ENCODE measurements around the gene SPEN. TPM values are rescaled to one million over a fixed set of nuclear protein-coding genes. Genes with fewer than 3 reads are reported as not detected.
"Not testable (repeated sequence)": the region's sequence is repeated elsewhere in the genome, so short reads cannot be mapped to it uniquely, and the experiment has no call there.

The SPEN gene
- total and polyA plus RNA-seq, 2 experiments from 2014 or later = 25.8 to 31.6 TPM

DNA sequence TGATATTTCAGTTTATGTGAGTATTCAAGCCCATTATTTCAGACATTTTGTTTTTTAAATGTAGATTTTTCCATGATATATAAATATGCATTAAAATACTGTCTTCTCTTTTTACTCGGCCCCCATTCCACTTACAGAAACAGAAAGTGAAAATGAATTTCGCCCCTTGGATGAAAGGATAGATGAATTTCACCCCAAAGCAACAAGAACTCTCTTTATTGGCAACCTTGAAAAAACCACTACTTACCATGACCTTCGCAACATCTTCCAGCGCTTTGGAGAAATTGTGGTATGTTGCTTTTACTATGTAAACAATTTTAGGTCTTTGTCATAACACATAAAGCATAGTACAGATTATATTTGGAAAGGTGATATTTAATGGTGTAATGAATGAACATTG is 68.5 kb downstream of the SPEN start:
- Histone ChIP-seq H3K9me3 (ENCODE audit: low read depth) (no peaks in the 10 kb centered on the region), H3K27me3 (no peaks in the 10 kb centered on the region), H3K4me1 (ENCODE audit: low read depth) (no peaks in the 10 kb centered on the region), H3K4me3 (no peak overlapping the region), H3K27ac (peak overlapping the region; percentile 19), H3K36me3 (peaks cover 38% of the 10 kb centered on the region)
- no peak for TF ChIP-seq CTCF (IDR thresholded peaks at IDR 0.05; ENCODE audit: low read depth, low read length)
- DNase-seq (ENCODE audit: low read depth in 1 of 2, low spot score in 1 of 2) = no peak

DNA sequence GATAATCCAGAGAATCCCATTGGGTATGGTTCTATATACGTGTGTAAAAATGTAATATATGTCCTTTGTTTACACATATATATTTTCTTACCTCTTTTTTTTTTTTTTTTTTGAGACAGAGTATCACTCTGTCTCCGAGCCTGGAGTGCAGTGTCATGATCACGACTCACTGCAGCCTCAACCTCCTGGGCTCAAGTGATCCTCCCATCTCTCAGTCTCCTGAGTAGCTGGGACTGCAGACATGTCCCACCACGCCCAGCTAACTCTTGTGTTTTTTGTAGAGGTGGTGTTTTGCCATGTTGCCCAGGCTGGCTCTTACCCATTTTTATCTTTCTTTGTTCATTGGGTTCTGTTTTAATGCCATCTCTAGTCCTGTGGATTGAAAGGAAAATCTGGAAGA is 68.9 kb downstream of the SPEN start:
- no peaks in the 10 kb centered on the region for H3K4me1 ChIP-seq (ENCODE audit: low read depth)
- TF ChIP-seq CTCF (IDR thresholded peaks at IDR 0.05; ENCODE audit: low read depth, low read length) = no peak
- H3K36me3 ChIP-seq = peaks cover 38% of the 10 kb centered on the region
- no peaks in the 10 kb centered on the region for H3K9me3 ChIP-seq (ENCODE audit: low read depth)
- no peak overlapping the region for H3K4me3 ChIP-seq
- DNase-seq (ENCODE audit: low read depth in 1 of 2, low spot score in 1 of 2) = no peak
- H3K27ac ChIP-seq = peak overlapping the region; percentile 31
- no peaks in the 10 kb centered on the region for H3K27me3 ChIP-seq

DNA sequence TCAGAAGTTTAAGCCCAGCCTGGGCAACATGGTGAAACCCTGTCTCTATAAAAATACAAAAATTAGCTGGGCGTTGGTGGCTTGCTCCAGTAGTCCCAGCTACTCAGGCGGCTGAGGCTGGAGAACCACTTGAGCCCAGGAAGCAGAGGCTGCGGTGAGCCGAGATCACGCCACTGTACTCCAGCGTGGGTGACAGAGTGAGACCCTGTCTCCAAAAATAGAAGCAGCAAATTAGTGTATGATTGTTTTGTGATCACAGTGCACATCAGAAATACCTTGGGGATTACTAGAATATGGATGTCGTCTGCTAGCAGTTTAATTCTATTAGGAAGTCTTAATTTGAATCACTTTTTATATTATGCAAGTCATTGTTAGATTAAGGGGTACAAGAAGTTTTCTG is 69.4 kb downstream of the SPEN start:
- H3K27me3 ChIP-seq = no peaks in the 10 kb centered on the region
- peaks cover 33% of the 10 kb centered on the region for H3K36me3 ChIP-seq
- no peak for TF ChIP-seq CTCF (IDR thresholded peaks at IDR 0.05; ENCODE audit: low read depth, low read length)
- no peak overlapping the region for H3K4me3 ChIP-seq
- no peaks in the 10 kb centered on the region for H3K9me3 ChIP-seq (ENCODE audit: low read depth)
- H3K27ac ChIP-seq = peak overlapping the region; percentile 31
- peak in 1 of 2 donors; percentile 30 for DNase-seq (ENCODE audit: low read depth in 1 of 2, low spot score in 1 of 2)
- no peaks in the 10 kb centered on the region for H3K4me1 ChIP-seq (ENCODE audit: low read depth)

- Histone ChIP-seq H3K27me3 (no peaks in the 10 kb centered on the region), H3K36me3 (peaks cover 43% of the 10 kb centered on the region), H3K4me1 (ENCODE audit: low read depth) (no peaks in the 10 kb centered on the region), H3K27ac (no peak overlapping the region), H3K9me3 (ENCODE audit: low read depth) (no peaks in the 10 kb centered on the region), H3K4me3 (no peak overlapping the region)
- peak in 1 of 2 donors; percentile 74 for DNase-seq (ENCODE audit: low read depth in 1 of 2, low spot score in 1 of 2)
- TF ChIP-seq CTCF (IDR thresholded peaks at IDR 0.05; ENCODE audit: low read depth, low read length) = no peak
These were observed 71.6 kb downstream of the SPEN start for GRCh38 chr1:15918962-15919715.

- no peaks in the 10 kb centered on the region for H3K4me1 ChIP-seq (ENCODE audit: low read depth)
- H3K27ac ChIP-seq = no peak overlapping the region
- no peaks in the 10 kb centered on the region for H3K27me3 ChIP-seq
- no peak overlapping the region for H3K4me3 ChIP-seq
- H3K36me3 ChIP-seq = peaks cover 63% of the 10 kb centered on the region
- peak in 1 of 2 donors; percentile 62 for DNase-seq (ENCODE audit: low read depth in 1 of 2, low spot score in 1 of 2)
- TF ChIP-seq CTCF (IDR thresholded peaks at IDR 0.05; ENCODE audit: low read depth, low read length) = no peak
- no peaks in the 10 kb centered on the region for H3K9me3 ChIP-seq (ENCODE audit: low read depth)
These were observed 75.7 kb downstream of the SPEN start for GRCh38 chr1:15923241-15923640.

GRCh38 chr1:15926448-15926847 is 78.9 kb downstream of the SPEN start:
- not testable (repeated sequence) for H3K27me3 ChIP-seq; H3K4me1 ChIP-seq (ENCODE audit: low read depth); DNase-seq (ENCODE audit: low read depth in 1 of 2, low spot score in 1 of 2); H3K27ac ChIP-seq; H3K9me3 ChIP-seq (ENCODE audit: low read depth); H3K4me3 ChIP-seq
- peaks cover 69% of the 10 kb centered on the region for H3K36me3 ChIP-seq
